Tibial nerve (tissue), 4 donors: ENCODE data around the gene BCR.

Experiments
- EP300 ChIP-seq, 2 donors: sonication (generic); formaldehyde crosslinking; IDR thresholded peaks; one replicate each; pipeline ENCODE4 v1.6.1; 2017; ENCODE audit warnings: antibody characterized with exemption in 2 of 2, mild to moderate bottlenecking in 1 of 2
- POLR2A ChIP-seq, 2 donors: fragments of 450-650 bp; IDR thresholded peaks; one replicate each; pipeline ENCODE4 v1.6.1; 2017; ENCODE audit warnings: antibody characterized with exemption in 2 of 2, mild to moderate bottlenecking in 2 of 2, moderate library complexity in 2 of 2
- TF ChIP-seq, protein P1 (sequence below), 5 experiments: fragments of 200-600 bp in 3 of 5; fragments of 450-650 bp in 2 of 5; sonication (generic) in 3 of 5; IDR thresholded peaks; one replicate each; pipeline ENCODE4 v1.5.1; 2016 to 2019; ENCODE audit warnings: antibody characterized with exemption in 5 of 5, mild to moderate bottlenecking in 3 of 5, moderate library complexity in 2 of 5

- TF ChIP-seq, protein P1, sequence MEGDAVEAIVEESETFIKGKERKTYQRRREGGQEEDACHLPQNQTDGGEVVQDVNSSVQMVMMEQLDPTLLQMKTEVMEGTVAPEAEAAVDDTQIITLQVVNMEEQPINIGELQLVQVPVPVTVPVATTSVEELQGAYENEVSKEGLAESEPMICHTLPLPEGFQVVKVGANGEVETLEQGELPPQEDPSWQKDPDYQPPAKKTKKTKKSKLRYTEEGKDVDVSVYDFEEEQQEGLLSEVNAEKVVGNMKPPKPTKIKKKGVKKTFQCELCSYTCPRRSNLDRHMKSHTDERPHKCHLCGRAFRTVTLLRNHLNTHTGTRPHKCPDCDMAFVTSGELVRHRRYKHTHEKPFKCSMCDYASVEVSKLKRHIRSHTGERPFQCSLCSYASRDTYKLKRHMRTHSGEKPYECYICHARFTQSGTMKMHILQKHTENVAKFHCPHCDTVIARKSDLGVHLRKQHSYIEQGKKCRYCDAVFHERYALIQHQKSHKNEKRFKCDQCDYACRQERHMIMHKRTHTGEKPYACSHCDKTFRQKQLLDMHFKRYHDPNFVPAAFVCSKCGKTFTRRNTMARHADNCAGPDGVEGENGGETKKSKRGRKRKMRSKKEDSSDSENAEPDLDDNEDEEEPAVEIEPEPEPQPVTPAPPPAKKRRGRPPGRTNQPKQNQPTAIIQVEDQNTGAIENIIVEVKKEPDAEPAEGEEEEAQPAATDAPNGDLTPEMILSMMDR (IDR thresholded peaks at IDR 0.05): no peak
- no peak for TF ChIP-seq POLR2A (IDR thresholded peaks at IDR 0.05)
- no peak for TF ChIP-seq EP300 (IDR thresholded peaks at IDR 0.05)
These were observed 107.1 kb downstream of the BCR start for GRCh38 chr22:23287136-23288095.
